Fibroblast of lung (primary cell): ENCODE data around the gene PRKCI. TPM values are rescaled to one million over a fixed set of nuclear protein-coding genes. Genes with fewer than 3 reads are reported as not detected.
A peak's percentile ranks its signal among the peaks of the same experiment; 100 is the strongest.

Source experiments
- DNase-seq, 2 donors: peaks; one replicate each; pipeline versions ENCODE4 v3.0.0 to v3.0.0-alpha.2; 2010; ENCODE audit warnings: low read depth in 2 of 2
- H2AFZ ChIP-seq: 2 replicates; pipeline ENCODE4 v1.5.1; 2012; ENCODE audit warnings: low read length, control low read depth, inconsistent platforms
- H3K27ac ChIP-seq: 2 replicates; pipeline ENCODE4 v1.5.1; 2011; ENCODE audit warnings: low read length, control low read depth; ENCODE audit not compliant: insufficient read depth
- H3K27me3 ChIP-seq: 2 replicates; pipeline ENCODE4 v1.5.1; 2011; ENCODE audit warnings: mild to moderate bottlenecking, low read length; ENCODE audit not compliant: control insufficient read depth, insufficient read depth
- H3K36me3 ChIP-seq: 2 replicates; pipeline ENCODE4 v1.5.1; 2011; ENCODE audit warnings: low read length; ENCODE audit not compliant: control insufficient read depth, insufficient read depth
- H3K4me1 ChIP-seq: 2 replicates; pipeline ENCODE4 v1.5.1; 2011; ENCODE audit warnings: low read length; ENCODE audit not compliant: control insufficient read depth, insufficient read depth; ENCODE audit errors: extremely low read depth
- H3K4me2 ChIP-seq: 2 replicates; pipeline ENCODE4 v1.5.1; 2011; ENCODE audit warnings: low read length, control low read depth; ENCODE audit not compliant: insufficient read depth; ENCODE audit errors: extremely low read depth
- H3K4me3 ChIP-seq, 4 experiments: fragments of 200-600 bp in 1 of 4; sonication (generic) in 1 of 4; replicated peaks in 1 of 4; 2 replicates each; pipeline ENCODE4 v1.5.1; 2011 to 2016; ENCODE audit warnings: low read length in 4 of 4, low read depth in 3 of 4, mild to moderate bottlenecking in 3 of 4, control low read depth in 2 of 4, inconsistent platforms in 1 of 4, mixed read lengths in 1 of 4; ENCODE audit not compliant: insufficient read depth in 1 of 4; ENCODE audit errors: control extremely low read depth in 1 of 4
- H3K79me2 ChIP-seq: 2 replicates; pipeline ENCODE4 v1.5.1; 2012; ENCODE audit warnings: mild to moderate bottlenecking, low read length, inconsistent platforms; ENCODE audit not compliant: control insufficient read depth, insufficient read depth
- H3K9ac ChIP-seq: 2 replicates; pipeline ENCODE4 v1.5.1; 2011; ENCODE audit warnings: mild to moderate bottlenecking, low read length, control low read depth; ENCODE audit not compliant: insufficient read depth
- H3K9me3 ChIP-seq: 2 replicates; pipeline ENCODE4 v1.5.1; 2012; ENCODE audit warnings: low read depth, low read length; ENCODE audit not compliant: control insufficient read depth, insufficient read depth
- H4K20me1 ChIP-seq: 2 replicates; pipeline ENCODE4 v1.5.1; 2011; ENCODE audit warnings: low read length; ENCODE audit not compliant: control insufficient read depth, insufficient read depth; ENCODE audit errors: extremely low read depth
- EZH2 ChIP-seq: IDR thresholded peaks from 2 replicates; pipeline ENCODE4 v1.5.1; 2012; ENCODE audit warnings: low read length, control low read depth, mild to moderate bottlenecking; ENCODE audit errors: missing control alignments
- polyA plus RNA-seq, 2 donors: library from polyadenylated mRNA; depleted of rRNA in 1 of 2; stranded (reverse) in 1 of 2; unstranded in 1 of 2; fragments of >200 nt; gene quantifications; 2 replicates each; pipeline ENCODE4 v1.2.1, GENCODE V29; 2011 to 2012; ENCODE audit warnings: missing spikeins in 1 of 2
- total RNA-seq: library from RNA; depleted of rRNA; stranded (reverse); fragments of >200 nt; gene quantifications from 2 replicates; pipeline ENCODE4 v1.2.1, GENCODE V29; 2014
- TF ChIP-seq, protein P1 (sequence below), 2 donors: IDR thresholded peaks in 1 of 2; conservative IDR thresholded peaks in 1 of 2; 1 replicate in 1 of 2; 2 replicates in 1 of 2; pipeline ENCODE4 v1.5.1; 2011 to 2012; ENCODE audit warnings: low read length in 2 of 2, control low read depth in 1 of 2, inconsistent platforms in 1 of 2, low read depth in 1 of 2, mild to moderate bottlenecking in 1 of 2

The PRKCI gene
- total and polyA plus RNA-seq, 2 donors (not counting 1 experiment from before 2014, with no cell fraction given), result 68.7 to 80.3 TPM

GRCh38 chr3:170257145-170257544 is 34.9 kb downstream of the PRKCI start:
- H4K20me1 ChIP-seq, result no peaks in the 10 kb centered on the region
- no peaks in the 10 kb centered on the region for H3K79me2 ChIP-seq
- H3K4me1 ChIP-seq, result no peaks in the 10 kb centered on the region
- no peak overlapping the region for H2AFZ ChIP-seq
- no peak for DNase-seq
- TF ChIP-seq, protein P1, sequence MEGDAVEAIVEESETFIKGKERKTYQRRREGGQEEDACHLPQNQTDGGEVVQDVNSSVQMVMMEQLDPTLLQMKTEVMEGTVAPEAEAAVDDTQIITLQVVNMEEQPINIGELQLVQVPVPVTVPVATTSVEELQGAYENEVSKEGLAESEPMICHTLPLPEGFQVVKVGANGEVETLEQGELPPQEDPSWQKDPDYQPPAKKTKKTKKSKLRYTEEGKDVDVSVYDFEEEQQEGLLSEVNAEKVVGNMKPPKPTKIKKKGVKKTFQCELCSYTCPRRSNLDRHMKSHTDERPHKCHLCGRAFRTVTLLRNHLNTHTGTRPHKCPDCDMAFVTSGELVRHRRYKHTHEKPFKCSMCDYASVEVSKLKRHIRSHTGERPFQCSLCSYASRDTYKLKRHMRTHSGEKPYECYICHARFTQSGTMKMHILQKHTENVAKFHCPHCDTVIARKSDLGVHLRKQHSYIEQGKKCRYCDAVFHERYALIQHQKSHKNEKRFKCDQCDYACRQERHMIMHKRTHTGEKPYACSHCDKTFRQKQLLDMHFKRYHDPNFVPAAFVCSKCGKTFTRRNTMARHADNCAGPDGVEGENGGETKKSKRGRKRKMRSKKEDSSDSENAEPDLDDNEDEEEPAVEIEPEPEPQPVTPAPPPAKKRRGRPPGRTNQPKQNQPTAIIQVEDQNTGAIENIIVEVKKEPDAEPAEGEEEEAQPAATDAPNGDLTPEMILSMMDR (conservative IDR thresholded peaks at IDR 0.05 in 1 of 2, IDR thresholded peaks at IDR 0.05 in 1 of 2; ENCODE audit: low read depth in 1 of 2, low read length in 2 of 2), result no peak
- no peak for TF ChIP-seq EZH2
- H3K27ac ChIP-seq, result no peak overlapping the region
- no peaks in the 10 kb centered on the region for H3K27me3 ChIP-seq
- H3K9ac ChIP-seq, result no peak overlapping the region
- no peak overlapping the region for H3K4me2 ChIP-seq
- H3K36me3 ChIP-seq, result no peaks in the 10 kb centered on the region
- H3K9me3 ChIP-seq, result no peaks in the 10 kb centered on the region
- H3K4me3 ChIP-seq, result no peak overlapping the region

- Histone ChIP-seq H3K4me2 (no peak overlapping the region), H3K4me3 (no peak overlapping the region), H3K9ac (no peak overlapping the region), H4K20me1 (no peaks in the 10 kb centered on the region), H3K79me2 (no peaks in the 10 kb centered on the region), H2AFZ (no peak overlapping the region), H3K9me3 (no peaks in the 10 kb centered on the region), H3K36me3 (no peaks in the 10 kb centered on the region), H3K27me3 (no peaks in the 10 kb centered on the region), H3K4me1 (no peaks in the 10 kb centered on the region), H3K27ac (no peak overlapping the region)
- TF ChIP-seq, protein P1 (conservative IDR thresholded peaks at IDR 0.05 in 1 of 2, IDR thresholded peaks at IDR 0.05 in 1 of 2; ENCODE audit: low read depth in 1 of 2, low read length in 2 of 2), result no peak
- TF ChIP-seq EZH2, result no peak
- DNase-seq, result peak in 1 of 2 donors; percentile 11
Measured at GRCh38 chr3:170258105-170258487, 35.9 kb downstream of the PRKCI start.

- no peaks in the 10 kb centered on the region for H3K27me3 ChIP-seq
- no peaks in the 10 kb centered on the region for H3K4me1 ChIP-seq
- no peaks in the 10 kb centered on the region for H3K9me3 ChIP-seq
- H2AFZ ChIP-seq, result no peak overlapping the region
- no peaks in the 10 kb centered on the region for H3K36me3 ChIP-seq
- H3K4me2 ChIP-seq, result no peak overlapping the region
- H3K27ac ChIP-seq, result no peak overlapping the region
- peak in 1 of 2 donors; percentile 9 for DNase-seq
- no peak overlapping the region for H3K4me3 ChIP-seq
- H3K9ac ChIP-seq, result no peak overlapping the region
- no peak for TF ChIP-seq EZH2
- TF ChIP-seq, protein P1 (conservative IDR thresholded peaks at IDR 0.05 in 1 of 2, IDR thresholded peaks at IDR 0.05 in 1 of 2; ENCODE audit: low read depth in 1 of 2, low read length in 2 of 2), result no peak
- H4K20me1 ChIP-seq, result no peaks in the 10 kb centered on the region
- H3K79me2 ChIP-seq, result no peaks in the 10 kb centered on the region
Measured at GRCh38 chr3:170259907-170260306, 37.7 kb downstream of the PRKCI start.
